ENCODE measurements around the gene WDPCP. TPM values are rescaled to one million over a fixed set of nuclear protein-coding genes. Genes with fewer than 3 reads are reported as not detected.

WDPCP gene
- total and polyA plus RNA-seq, 2 of the 4 experiments (the other 2 are of a cell fraction), result 2.2 to 10.2 TPM

DNA sequence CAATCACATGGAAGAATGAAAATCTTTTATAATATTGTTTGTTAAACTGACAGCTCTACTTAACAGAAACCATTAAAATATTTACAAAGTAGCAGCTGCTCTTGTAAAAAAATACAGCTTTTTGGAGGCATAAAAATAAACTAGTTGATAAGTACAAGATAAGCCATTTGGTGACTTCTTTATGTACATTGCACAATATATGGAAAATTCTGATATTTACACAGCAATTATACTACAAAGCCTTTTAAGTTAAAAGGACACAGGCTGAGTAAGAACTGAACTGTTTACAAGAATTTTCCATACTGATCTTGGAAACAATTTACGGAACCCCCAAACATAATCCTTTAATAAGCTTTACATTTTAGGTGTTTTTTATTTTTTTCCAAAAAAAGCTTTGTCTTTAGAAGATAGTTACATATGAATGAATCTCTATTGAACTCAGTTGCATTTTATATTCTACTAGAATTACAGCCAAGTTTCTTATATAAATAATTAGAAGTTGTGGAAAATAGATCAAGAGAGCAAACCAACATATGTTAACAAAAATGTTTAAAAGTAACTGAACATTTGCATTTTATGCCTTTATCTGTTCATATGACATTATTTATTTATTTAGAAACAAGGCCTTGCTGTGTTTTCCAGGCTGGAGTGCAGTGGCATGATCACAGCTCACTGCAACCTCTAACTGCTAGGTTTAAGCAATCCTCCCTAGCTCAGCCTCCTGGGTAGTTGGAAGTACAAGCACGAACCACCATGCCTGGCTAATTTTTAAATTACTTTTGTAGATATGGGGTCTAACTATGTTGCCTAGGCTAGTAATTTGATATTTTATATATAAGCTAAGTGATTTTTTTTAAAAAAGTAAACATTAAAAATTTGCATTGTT lies 395.1 kb downstream of the WDPCP start:
- TF ChIP-seq CHD1 (IDR thresholded peaks at IDR 0.05; ENCODE audit: low read depth, low read length), result no peak
- peak; percentile 52 for TF ChIP-seq CEBPB (IDR thresholded peaks at IDR 0.05; ENCODE audit: low read depth, low read length)
- no peak overlapping the region for H3K14ac ChIP-seq (replicated peaks; ENCODE audit: low read depth, low read length)
- no peak overlapping the region for H3K4me2 ChIP-seq (ENCODE audit: low read depth, low read length)
- no peak overlapping the region for H2BK20ac ChIP-seq (ENCODE audit: low read depth, low read length)
- DNase-seq, result no peak
- ChIA-PET POLR2A (ENCODE audit: unreplicated experiment) (no interaction called here), CTCF (interaction anchor here (0.6 kb wide), 1 partner anchor 201 kb away, joined by 4 read pairs; no protein-coding TSS in a partner anchor)
- H3K18ac ChIP-seq (ENCODE audit: low read depth, low read length), result no peak overlapping the region
- H2AK9ac ChIP-seq (replicated peaks; ENCODE audit: low read depth, low read length, poor library complexity), result no peak overlapping the region
- dilution Hi-C loops (cut with HindIII; ENCODE audit: low sequenced_read_pairs, unreplicated experiment), result no loop called here
- no peaks in the 10 kb centered on the region for H4K20me1 ChIP-seq (ENCODE audit: insufficient read depth, low read length)
- no peak overlapping the region for H3K4ac ChIP-seq (ENCODE audit: low read depth, low read length)
- no peaks in the 10 kb centered on the region for H3K9me3 ChIP-seq (ENCODE audit: control insufficient read depth, insufficient read depth, low read length)
- intact Hi-C loops (cut with micrococcal nuclease), result no loop called here
- no peaks in the 10 kb centered on the region for H3K9me1 ChIP-seq (ENCODE audit: insufficient read depth, low read length)
- no peak overlapping the region for H3K23ac ChIP-seq (ENCODE audit: low read depth, low read length)
- H3K4me3 ChIP-seq (ENCODE audit: insufficient read depth, low read depth, low read length), result no peak overlapping the region
- no peaks in the 10 kb centered on the region for H3K4me1 ChIP-seq (ENCODE audit: control insufficient read depth, insufficient read depth, low read length)
- no peak overlapping the region for H2AK5ac ChIP-seq (ENCODE audit: low read depth, low read length)
- no peak overlapping the region for H3K9ac ChIP-seq (ENCODE audit: low read depth, low read length)
- no peak overlapping the region for H2BK15ac ChIP-seq (ENCODE audit: low read depth, low read length)
- no CpG with 5 or more reads among the region's 2 CpGs for WGBS, 2 experiments (ENCODE audit: extremely low coverage in 2 of 2, insufficient read length in 1 of 2)
- no peak overlapping the region for H2AFZ ChIP-seq (replicated peaks; ENCODE audit: low read length, poor library complexity)
- H4K5ac ChIP-seq (ENCODE audit: low read depth, low read length), result no peak overlapping the region
- in situ Hi-C loops (cut with MboI; ENCODE audit: low sequenced_read_pairs), result loop anchor here (25.0 kb wide), 1 partner anchor 406 kb away; no protein-coding TSS in a partner anchor
- H2BK120ac ChIP-seq (ENCODE audit: low read depth, low read length), result no peak overlapping the region
- peak; percentile 29; the same call in 1 of the 2 replicates for ATAC-seq (ENCODE audit: low read depth)
- H3K36me3 ChIP-seq (ENCODE audit: control insufficient read depth, insufficient read depth, low read length), result no peaks in the 10 kb centered on the region
- H2BK5ac ChIP-seq (ENCODE audit: low read depth, low read length, poor library complexity, severe bottlenecking), result no peak overlapping the region
- H4K91ac ChIP-seq (ENCODE audit: insufficient read depth, low read depth, low read length), result no peak overlapping the region
- no peak overlapping the region for H3K56ac ChIP-seq (ENCODE audit: extremely low read depth, insufficient read depth, low read length)
- H3K27ac ChIP-seq (ENCODE audit: insufficient read depth, low read length), result no peak overlapping the region
- no TSS peak for BruUV-seq (replicated peaks)
- no peaks in the 10 kb centered on the region for H3K79me1 ChIP-seq (ENCODE audit: low read depth in 1 of 2, low read length in 2 of 2)
- H4K8ac ChIP-seq (ENCODE audit: low read depth in 2 of 2, low read length in 2 of 2), result no peak overlapping the region
- H3K27me3 ChIP-seq (ENCODE audit: control insufficient read depth, insufficient read depth, low read length), result no peaks in the 10 kb centered on the region

All from IMR-90 (cell line).